Measurements from ENCODE around the gene FAM200A. TPM values are rescaled to one million over a fixed set of nuclear protein-coding genes. Genes with fewer than 3 reads are reported as not detected.

Gene FAM200A
- total and polyA plus RNA-seq, 4 donors, result 2.7 to 10.1 (median 5.1) TPM

GRCh38 chr7:99539213-99539811 lies 12.6 kb downstream of the FAM200A start:
- no peaks in the 10 kb centered on the region for H3K4me1 ChIP-seq (ENCODE audit: control insufficient read depth in 5 of 5, insufficient read depth in 5 of 5, low read length in 5 of 5)
- DNase-seq (no peak), ATAC-seq (ENCODE audit: insufficient read depth, low FRiP score) (no peak)
- peaks cover 4 to 29% (median 8%) of the 10 kb centered on the region in 4 donors for H3K9me3 ChIP-seq (ENCODE audit: control insufficient read depth in 4 of 4, insufficient read depth in 3 of 4, low read length in 3 of 4)
- 75 to 78% methylated on average over 7 of the region's 7 CpGs for WGBS, 2 donors
- H3K27ac ChIP-seq (ENCODE audit: low read depth in 1 of 2, low read length in 1 of 2), result no peak overlapping the region
- H3K9ac ChIP-seq (ENCODE audit: insufficient read depth in 1 of 2, low read length in 2 of 2), result no peak overlapping the region
- H3K4me3 ChIP-seq, result no peak overlapping the region
- no peaks in the 10 kb centered on the region for H3K27me3 ChIP-seq (ENCODE audit: control insufficient read depth in 3 of 3, insufficient read depth in 3 of 3, low read length in 2 of 3)
- no peak for TF ChIP-seq CTCF (IDR thresholded peaks at IDR 0.05; ENCODE audit: control extremely low read depth, extremely low read depth)
- peaks cover 0 to 5% (median 0%) of the 10 kb centered on the region in 4 donors for H3K36me3 ChIP-seq (ENCODE audit: control insufficient read depth in 4 of 4, insufficient read depth in 4 of 4, low read length in 4 of 4)

GRCh38 chr7:99535667-99536066 lies 16.2 kb downstream of the FAM200A start:
- no peak overlapping the region for H3K9ac ChIP-seq (ENCODE audit: insufficient read depth in 1 of 2, low read length in 2 of 2)
- no peaks in the 10 kb centered on the region for H3K27me3 ChIP-seq (ENCODE audit: control insufficient read depth in 3 of 3, insufficient read depth in 3 of 3, low read length in 2 of 3)
- no peak for DNase-seq
- no peaks in the 10 kb centered on the region for H3K4me1 ChIP-seq (ENCODE audit: control insufficient read depth in 5 of 5, insufficient read depth in 5 of 5, low read length in 5 of 5)
- no peak overlapping the region for H3K4me3 ChIP-seq
- TF ChIP-seq CTCF (IDR thresholded peaks at IDR 0.05; ENCODE audit: control extremely low read depth, extremely low read depth), result no peak
- no peak overlapping the region for H3K27ac ChIP-seq (ENCODE audit: low read depth in 1 of 2, low read length in 1 of 2)
- 97 to 99% methylated on average over 2 of the region's 2 CpGs for WGBS, 2 donors
- peaks cover 4 to 26% (median 22%) of the 10 kb centered on the region in 4 donors for H3K36me3 ChIP-seq (ENCODE audit: control insufficient read depth in 4 of 4, insufficient read depth in 4 of 4, low read length in 4 of 4)
- ATAC-seq (ENCODE audit: insufficient read depth, low FRiP score), result no peak
- H3K9me3 ChIP-seq (ENCODE audit: control insufficient read depth in 4 of 4, insufficient read depth in 3 of 4, low read length in 3 of 4), result peaks cover 18 to 37% (median 23%) of the 10 kb centered on the region in 4 donors

- Histone ChIP-seq H3K9me3 (ENCODE audit: control insufficient read depth in 4 of 4, insufficient read depth in 3 of 4, low read length in 3 of 4) (peaks cover 15 to 31% (median 26%) of the 10 kb centered on the region in 4 donors), H3K36me3 (ENCODE audit: control insufficient read depth in 4 of 4, insufficient read depth in 4 of 4, low read length in 4 of 4) (peaks cover 14 to 52% (median 43%) of the 10 kb centered on the region in 4 donors), H3K27me3 (ENCODE audit: control insufficient read depth in 3 of 3, insufficient read depth in 3 of 3, low read length in 2 of 3) (no peaks in the 10 kb centered on the region), H3K4me3 (no peak overlapping the region), H3K9ac (ENCODE audit: insufficient read depth in 1 of 2, low read length in 2 of 2) (no peak overlapping the region), H3K27ac (ENCODE audit: low read depth in 1 of 2, low read length in 1 of 2) (no peak overlapping the region), H3K4me1 (ENCODE audit: control insufficient read depth in 5 of 5, insufficient read depth in 5 of 5, low read length in 5 of 5) (no peaks in the 10 kb centered on the region)
- no peak for DNase-seq
- ATAC-seq (ENCODE audit: insufficient read depth, low FRiP score), result no peak
- WGBS, 2 donors, result 98 to 99% methylated on average over 12 of the region's 12 CpGs
- no peak for TF ChIP-seq CTCF (IDR thresholded peaks at IDR 0.05; ENCODE audit: control extremely low read depth, extremely low read depth)
Measured at GRCh38 chr7:99531354-99531765, 20.6 kb downstream of the FAM200A start.

Data from lung (tissue), 12 donors.